HepG2 (cell line): ENCODE results near the gene FBRSL1. TPM values are rescaled to one million over a fixed set of nuclear protein-coding genes. Genes with fewer than 3 reads are reported as not detected.

Source experiments
- BRCA1 ChIP-seq: sonication (generic); formaldehyde crosslinking; IDR thresholded peaks from 2 replicates; pipeline ENCODE4 v1.4.0; 2020; ENCODE audit warnings: missing genetic modification reagents
- MXD4 ChIP-seq: IDR thresholded peaks from 2 replicates; pipeline ENCODE4 v1.6.1; 2016; ENCODE audit warnings: mild to moderate bottlenecking, missing biosample characterization, missing genetic modification reagents
- NCOA2 ChIP-seq: sonication (generic); formaldehyde crosslinking; IDR thresholded peaks from 2 replicates; pipeline ENCODE4 v1.8.0; 2022; ENCODE audit warnings: inconsistent platforms
- NFKBIZ ChIP-seq: IDR thresholded peaks from 2 replicates; pipeline ENCODE4 v1.6.1; 2018; ENCODE audit warnings: missing genetic modification reagents, missing compliant biosample characterization
- PHF21A ChIP-seq: sonication (generic); formaldehyde crosslinking; IDR thresholded peaks from 2 replicates; pipeline ENCODE4 v1.5.0; 2020; ENCODE audit warnings: mild to moderate bottlenecking, missing genetic modification reagents
- SAP130 ChIP-seq: IDR thresholded peaks from 2 replicates; pipeline ENCODE4 v1.6.1; 2016; ENCODE audit warnings: low read depth
- ZFP1 ChIP-seq: IDR thresholded peaks from 2 replicates; pipeline ENCODE4 v1.6.1; 2016
- ZKSCAN8 ChIP-seq: IDR thresholded peaks from 2 replicates; pipeline ENCODE4 v1.6.1; 2016; ENCODE audit warnings: borderline replicate concordance, missing genetic modification reagents, missing compliant biosample characterization
- ZNF224 ChIP-seq: sonication (generic); formaldehyde crosslinking; IDR thresholded peaks from 2 replicates; pipeline ENCODE4 v1.5.0; 2020; ENCODE audit warnings: mild to moderate bottlenecking, missing genetic modification reagents
- ZNF264 ChIP-seq: sonication (generic); formaldehyde crosslinking; IDR thresholded peaks from 2 replicates; pipeline ENCODE4 v1.4.0; 2020; ENCODE audit warnings: missing genetic modification reagents
- ZNF337 ChIP-seq: sonication (generic); formaldehyde crosslinking; IDR thresholded peaks from 2 replicates; pipeline ENCODE4 v1.5.1; 2020; ENCODE audit warnings: missing genetic modification reagents, low read depth, mild to moderate bottlenecking, borderline replicate concordance
- ZNF382 ChIP-seq: sonication (generic); formaldehyde crosslinking; IDR thresholded peaks from 2 replicates; pipeline ENCODE4 v1.5.0; 2020; ENCODE audit warnings: missing genetic modification reagents, mild to moderate bottlenecking, borderline replicate concordance
- ZNF432 ChIP-seq: sonication (generic); formaldehyde crosslinking; IDR thresholded peaks from 2 replicates; pipeline ENCODE4 v1.5.0; 2020; ENCODE audit warnings: missing genetic modification reagents, mild to moderate bottlenecking, borderline replicate concordance
- ZNF501 ChIP-seq: sonication (generic); formaldehyde crosslinking; IDR thresholded peaks from 2 replicates; pipeline ENCODE4 v1.5.1; 2020; ENCODE audit warnings: mild to moderate bottlenecking, moderate library complexity, missing genetic modification reagents
- ZSCAN22 ChIP-seq: sonication (generic); formaldehyde crosslinking; IDR thresholded peaks from 2 replicates; pipeline ENCODE4 v1.4.0; 2020; ENCODE audit warnings: mild to moderate bottlenecking, missing genetic modification reagents
- polyA plus RNA-seq, 8 experiments: library from polyadenylated mRNA; depleted of rRNA in 3 of 8; stranded (reverse) in 7 of 8; unstranded in 1 of 8; fragments of >200 nt; fragmentation: Illumina TruSeq in 4 of 8; extraction: Trizol in 4 of 8; gene quantifications; 2 replicates each; pipeline versions ENCODE4 v1.2.1 to v1.2.3, GENCODE V29; 2011 to 2016; ENCODE audit warnings: low read depth in 4 of 8, missing spikeins in 1 of 8, mixed read lengths in 1 of 8; ENCODE audit not compliant: insufficient read depth in 1 of 8
- total RNA-seq, 5 experiments: library from RNA; depleted of rRNA; stranded (reverse); fragments of >200 nt; fragmentation: Illumina TruSeq; extraction: Trizol; gene quantifications; 2 replicates each; pipeline ENCODE4 v1.2.3, GENCODE V29; 2016; ENCODE audit warnings: low read depth in 1 of 5
- TF ChIP-seq, protein P1 (sequence below): sonication (generic); formaldehyde crosslinking; IDR thresholded peaks from 2 replicates; pipeline ENCODE4 v1.5.0; 2020; ENCODE audit warnings: missing genetic modification reagents
- TF ChIP-seq, protein P2 (sequence below): sonication (generic); formaldehyde crosslinking; conservative IDR thresholded peaks from 2 replicates; pipeline ENCODE4 v1.4.0; 2020; ENCODE audit warnings: missing genetic modification reagents
- TF ChIP-seq, protein P3 (sequence below), 2 experiments: sonication (generic) in 1 of 2; formaldehyde crosslinking in 1 of 2; IDR thresholded peaks; 2 replicates each; pipeline versions ENCODE4 v1.5.1 to v1.6.1; 2011 to 2020; ENCODE audit warnings: borderline replicate concordance in 1 of 2, low read depth in 1 of 2, low read length in 1 of 2, mild to moderate bottlenecking in 1 of 2, missing genetic modification reagents in 1 of 2, moderate library complexity in 1 of 2
- TF ChIP-seq, protein P4 (sequence below): sonication (generic); formaldehyde crosslinking; IDR thresholded peaks from 2 replicates; pipeline ENCODE4 v1.9.0; 2021; ENCODE audit warnings: mild to moderate bottlenecking, missing genetic modification reagents

The FBRSL1 gene
- total and polyA plus RNA-seq, 2 of the 13 experiments (the other 11 are each of a cell fraction or from before 2014, with no cell fraction given), result 3.6 to 7.9 TPM

DNA sequence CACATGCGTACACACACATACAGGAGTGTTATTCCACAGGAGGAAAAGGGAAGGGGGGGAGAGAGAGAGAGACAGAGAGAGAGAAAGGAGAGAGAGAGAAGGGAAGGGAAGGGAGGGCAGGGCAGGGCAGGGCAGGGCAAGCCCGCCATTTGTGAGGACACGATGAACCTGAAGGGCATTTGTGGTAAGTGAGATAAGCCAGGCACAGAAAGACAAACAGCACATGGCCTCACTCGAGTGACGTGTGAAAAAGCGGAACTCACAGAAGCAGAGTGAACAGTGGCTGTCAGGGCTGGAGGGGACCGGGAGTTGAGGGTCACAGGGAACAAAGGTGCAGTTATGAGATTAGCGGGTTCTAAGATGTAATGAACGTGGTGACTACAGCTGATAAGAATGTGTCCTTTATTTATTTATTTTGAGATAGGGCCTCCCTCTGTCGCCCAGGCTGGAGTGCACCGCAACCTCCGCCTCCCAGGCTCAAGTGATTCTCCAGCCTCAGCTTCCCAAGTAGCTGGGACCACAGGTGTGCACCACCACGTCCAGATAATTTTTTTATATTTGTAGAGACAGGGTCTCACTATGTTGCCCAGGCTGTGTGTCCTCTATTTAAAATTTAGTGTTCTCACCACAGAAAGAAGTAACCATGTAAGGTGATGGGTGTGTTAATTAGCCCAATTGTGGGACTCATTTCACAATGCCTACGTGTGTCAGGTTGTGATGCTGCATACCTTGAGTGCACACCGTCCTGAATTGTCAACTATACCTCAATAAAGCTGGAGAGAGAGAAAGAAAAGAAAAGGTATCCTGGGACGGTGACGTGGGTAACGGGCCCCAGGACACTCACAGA, 18.7 kb upstream of the FBRSL1 start (continued):
- TF ChIP-seq ZFP1 (CRISPR knock-in tag) (peak; percentile 72), ZNF501 (CRISPR knock-in tag) (peak; percentile 80; the same call in 1 of the 2 replicates), NCOA2 (CRISPR knock-in tag) (peak; percentile 89), PHF21A (CRISPR knock-in tag) (peak; percentile 67), ZNF264 (0 out of 2 replicates have a peak, but pooled peaks have one; percentile 24), ZNF432 (CRISPR knock-in tag) (no peak), ZSCAN22 (no peak), BRCA1 (CRISPR knock-in tag) (no peak), ZNF224 (CRISPR knock-in tag) (no peak), ZNF382 (CRISPR knock-in tag) (no peak), ZNF337 (CRISPR knock-in tag) (no peak), ZKSCAN8 (CRISPR knock-in tag) (peak; percentile 88), MXD4 (CRISPR knock-in tag) (peak; percentile 73), SAP130 (CRISPR knock-in tag) (peak; percentile 96), NFKBIZ (CRISPR knock-in tag) (peak; percentile 77; the same call in 1 of the 2 replicates)
- TF ChIP-seq, protein P1, sequence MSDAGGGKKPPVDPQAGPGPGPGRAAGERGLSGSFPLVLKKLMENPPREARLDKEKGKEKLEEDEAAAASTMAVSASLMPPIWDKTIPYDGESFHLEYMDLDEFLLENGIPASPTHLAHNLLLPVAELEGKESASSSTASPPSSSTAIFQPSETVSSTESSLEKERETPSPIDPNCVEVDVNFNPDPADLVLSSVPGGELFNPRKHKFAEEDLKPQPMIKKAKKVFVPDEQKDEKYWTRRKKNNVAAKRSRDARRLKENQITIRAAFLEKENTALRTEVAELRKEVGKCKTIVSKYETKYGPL (CRISPR knock-in tag), result no peak
- TF ChIP-seq, protein P2, sequence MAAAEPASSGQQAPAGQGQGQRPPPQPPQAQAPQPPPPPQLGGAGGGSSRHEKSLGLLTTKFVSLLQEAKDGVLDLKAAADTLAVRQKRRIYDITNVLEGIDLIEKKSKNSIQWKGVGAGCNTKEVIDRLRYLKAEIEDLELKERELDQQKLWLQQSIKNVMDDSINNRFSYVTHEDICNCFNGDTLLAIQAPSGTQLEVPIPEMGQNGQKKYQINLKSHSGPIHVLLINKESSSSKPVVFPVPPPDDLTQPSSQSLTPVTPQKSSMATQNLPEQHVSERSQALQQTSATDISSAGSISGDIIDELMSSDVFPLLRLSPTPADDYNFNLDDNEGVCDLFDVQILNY (CRISPR knock-in tag), result no peak
- TF ChIP-seq, protein P3, sequence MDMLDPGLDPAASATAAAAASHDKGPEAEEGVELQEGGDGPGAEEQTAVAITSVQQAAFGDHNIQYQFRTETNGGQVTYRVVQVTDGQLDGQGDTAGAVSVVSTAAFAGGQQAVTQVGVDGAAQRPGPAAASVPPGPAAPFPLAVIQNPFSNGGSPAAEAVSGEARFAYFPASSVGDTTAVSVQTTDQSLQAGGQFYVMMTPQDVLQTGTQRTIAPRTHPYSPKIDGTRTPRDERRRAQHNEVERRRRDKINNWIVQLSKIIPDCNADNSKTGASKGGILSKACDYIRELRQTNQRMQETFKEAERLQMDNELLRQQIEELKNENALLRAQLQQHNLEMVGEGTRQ (IDR thresholded peaks at IDR 0.05; ENCODE audit: low read depth, low read length), result no peak
- TF ChIP-seq, protein P3 (CRISPR knock-in tag; IDR thresholded peaks at IDR 0.05; ENCODE audit: borderline replicate concordance), result no peak
- TF ChIP-seq, protein P4, sequence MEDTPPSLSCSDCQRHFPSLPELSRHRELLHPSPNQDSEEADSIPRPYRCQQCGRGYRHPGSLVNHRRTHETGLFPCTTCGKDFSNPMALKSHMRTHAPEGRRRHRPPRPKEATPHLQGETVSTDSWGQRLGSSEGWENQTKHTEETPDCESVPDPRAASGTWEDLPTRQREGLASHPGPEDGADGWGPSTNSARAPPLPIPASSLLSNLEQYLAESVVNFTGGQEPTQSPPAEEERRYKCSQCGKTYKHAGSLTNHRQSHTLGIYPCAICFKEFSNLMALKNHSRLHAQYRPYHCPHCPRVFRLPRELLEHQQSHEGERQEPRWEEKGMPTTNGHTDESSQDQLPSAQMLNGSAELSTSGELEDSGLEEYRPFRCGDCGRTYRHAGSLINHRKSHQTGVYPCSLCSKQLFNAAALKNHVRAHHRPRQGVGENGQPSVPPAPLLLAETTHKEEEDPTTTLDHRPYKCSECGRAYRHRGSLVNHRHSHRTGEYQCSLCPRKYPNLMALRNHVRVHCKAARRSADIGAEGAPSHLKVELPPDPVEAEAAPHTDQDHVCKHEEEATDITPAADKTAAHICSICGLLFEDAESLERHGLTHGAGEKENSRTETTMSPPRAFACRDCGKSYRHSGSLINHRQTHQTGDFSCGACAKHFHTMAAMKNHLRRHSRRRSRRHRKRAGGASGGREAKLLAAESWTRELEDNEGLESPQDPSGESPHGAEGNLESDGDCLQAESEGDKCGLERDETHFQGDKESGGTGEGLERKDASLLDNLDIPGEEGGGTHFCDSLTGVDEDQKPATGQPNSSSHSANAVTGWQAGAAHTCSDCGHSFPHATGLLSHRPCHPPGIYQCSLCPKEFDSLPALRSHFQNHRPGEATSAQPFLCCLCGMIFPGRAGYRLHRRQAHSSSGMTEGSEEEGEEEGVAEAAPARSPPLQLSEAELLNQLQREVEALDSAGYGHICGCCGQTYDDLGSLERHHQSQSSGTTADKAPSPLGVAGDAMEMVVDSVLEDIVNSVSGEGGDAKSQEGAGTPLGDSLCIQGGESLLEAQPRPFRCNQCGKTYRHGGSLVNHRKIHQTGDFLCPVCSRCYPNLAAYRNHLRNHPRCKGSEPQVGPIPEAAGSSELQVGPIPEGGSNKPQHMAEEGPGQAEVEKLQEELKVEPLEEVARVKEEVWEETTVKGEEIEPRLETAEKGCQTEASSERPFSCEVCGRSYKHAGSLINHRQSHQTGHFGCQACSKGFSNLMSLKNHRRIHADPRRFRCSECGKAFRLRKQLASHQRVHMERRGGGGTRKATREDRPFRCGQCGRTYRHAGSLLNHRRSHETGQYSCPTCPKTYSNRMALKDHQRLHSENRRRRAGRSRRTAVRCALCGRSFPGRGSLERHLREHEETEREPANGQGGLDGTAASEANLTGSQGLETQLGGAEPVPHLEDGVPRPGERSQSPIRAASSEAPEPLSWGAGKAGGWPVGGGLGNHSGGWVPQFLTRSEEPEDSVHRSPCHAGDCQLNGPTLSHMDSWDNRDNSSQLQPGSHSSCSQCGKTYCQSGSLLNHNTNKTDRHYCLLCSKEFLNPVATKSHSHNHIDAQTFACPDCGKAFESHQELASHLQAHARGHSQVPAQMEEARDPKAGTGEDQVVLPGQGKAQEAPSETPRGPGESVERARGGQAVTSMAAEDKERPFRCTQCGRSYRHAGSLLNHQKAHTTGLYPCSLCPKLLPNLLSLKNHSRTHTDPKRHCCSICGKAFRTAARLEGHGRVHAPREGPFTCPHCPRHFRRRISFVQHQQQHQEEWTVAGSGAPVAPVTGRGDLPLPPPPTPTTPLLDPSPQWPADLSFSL (CRISPR knock-in tag), result peak; percentile 71; the same call in 1 of the 2 replicates
